ENCODE measurements around the gene LRRC17. TPM values are rescaled to one million over a fixed set of nuclear protein-coding genes. Genes with fewer than 3 reads are reported as not detected.
"Not testable (repeated sequence)": the region's sequence is repeated elsewhere in the genome, so short reads cannot be mapped to it uniquely, and the experiment has no call there.

The LRRC17 gene
- total and polyA plus RNA-seq, 8 donors, result 2.2 to 27.9 (median 2.7) TPM; not detected in 3

- no peak for DNase-seq
- Histone ChIP-seq H3K27ac (no peak overlapping the region), H3K4me3 (no peak overlapping the region), H3K4me1 (peaks cover 0 to 32% (median 13%) of the 10 kb centered on the region in 4 donors), H3K27me3 (no peaks in the 10 kb centered on the region), H3K36me3 (no peaks in the 10 kb centered on the region), H3K9me3 (no peaks in the 10 kb centered on the region)
- no peak for TF ChIP-seq CTCF (IDR thresholded peaks at IDR 0.05)
- TF ChIP-seq EP300 (IDR thresholded peaks at IDR 0.05), result no peak
- no peak for TF ChIP-seq POLR2A (IDR thresholded peaks at IDR 0.05)
- TF ChIP-seq POLR2AphosphoS5 (IDR thresholded peaks at IDR 0.05), result no peak
- WGBS, 5 donors, result 80 to 92% (median 91%) methylated on average over 5 of the region's 5 CpGs
- intact Hi-C loops (cut with DNase I; ENCODE audit: low total_unique reads), result no loop called here
These were observed 14.3 kb upstream of the LRRC17 start for GRCh38 chr7:102898532-102898859.

GRCh38 chr7:102902052-102902451, 10.7 kb upstream of the LRRC17 start:
- H3K9me3 ChIP-seq; H3K27ac ChIP-seq; H3K27me3 ChIP-seq; H3K4me3 ChIP-seq; intact Hi-C loops (cut with DNase I; ENCODE audit: low total_unique reads); H3K36me3 ChIP-seq; DNase-seq: not testable (repeated sequence)
- H3K4me1 ChIP-seq, result peaks cover 0 to 15% (median 9%) of the 10 kb centered on the region in 4 donors
- WGBS, 5 donors, result 78 to 91% (median 79%) methylated on average over 2 of the region's 2 CpGs

GRCh38 chr7:102903576-102903975, 9.2 kb upstream of the LRRC17 start:
- 88 to 97% (median 90%) methylated on average over 1 of the region's 1 CpG for WGBS, 5 donors

GRCh38 chr7:102908676-102909075, 4.1 kb upstream of the LRRC17 start:
- peaks cover 0 to 26% (median 4%) of the 10 kb centered on the region in 4 donors for H3K36me3 ChIP-seq
- H3K9me3 ChIP-seq, result no peaks in the 10 kb centered on the region
- intact Hi-C loops (cut with DNase I; ENCODE audit: low total_unique reads), result no loop called here
- TF ChIP-seq EP300 (IDR thresholded peaks at IDR 0.05) (no peak), POLR2AphosphoS5 (IDR thresholded peaks at IDR 0.05) (no peak), CTCF (IDR thresholded peaks at IDR 0.05) (no peak), POLR2A (IDR thresholded peaks at IDR 0.05) (no peak)
- H3K27ac ChIP-seq, result no peak overlapping the region
- H3K4me3 ChIP-seq, result no peak overlapping the region
- DNase-seq, result no peak
- peaks cover 0 to 16% (median 7%) of the 10 kb centered on the region in 4 donors for H3K4me1 ChIP-seq
- H3K27me3 ChIP-seq, result no peaks in the 10 kb centered on the region

More at GRCh38 chr7:102903576-102903975, 9.2 kb upstream of the LRRC17 start:
- H3K9me3 ChIP-seq; DNase-seq; H3K27ac ChIP-seq; H3K4me1 ChIP-seq; H3K4me3 ChIP-seq; H3K36me3 ChIP-seq; H3K27me3 ChIP-seq; intact Hi-C loops (cut with DNase I; ENCODE audit: low total_unique reads): not testable (repeated sequence)

GRCh38 chr7:102913826-102914225, 1.0 kb downstream of the LRRC17 start:
- Histone ChIP-seq H3K27ac (peak overlapping the region in 1 of 5 donors; percentile 26), H3K27me3 (no peaks in the 10 kb centered on the region), H3K36me3 (peaks cover 0 to 25% (median 2%) of the 10 kb centered on the region in 4 donors), H3K4me1 (peaks cover 0 to 33% (median 17%) of the 10 kb centered on the region in 4 donors), H3K9me3 (no peaks in the 10 kb centered on the region), H3K4me3 (peak overlapping the region in 1 of 4 donors; percentile 1)
- DNase-seq, result no peak
- intact Hi-C loops (cut with DNase I; ENCODE audit: low total_unique reads), result no loop called here
- TF ChIP-seq CTCF (IDR thresholded peaks at IDR 0.05) (no peak), POLR2AphosphoS5 (IDR thresholded peaks at IDR 0.05) (no peak), POLR2A (IDR thresholded peaks at IDR 0.05) (no peak), EP300 (IDR thresholded peaks at IDR 0.05) (no peak)
- WGBS, 5 donors, result 75 to 81% (median 80%) methylated on average over 9 of the region's 9 CpGs
